H9 (cell line): ENCODE data around the gene PI16. TPM values are rescaled to one million over a fixed set of nuclear protein-coding genes. Genes with fewer than 3 reads are reported as not detected.

ENCODE experiments used
- DNase-seq: peaks from one replicate; pipeline ENCODE4 v3.0.0-alpha.2; 2017
- H2AFZ ChIP-seq: one replicate; pipeline ENCODE4 v1.6.1; 2013; ENCODE audit warnings: mild to moderate bottlenecking, low read length, control low read depth, moderate library complexity
- H2AK5ac ChIP-seq: 2 replicates; pipeline ENCODE4 v1.6.1; 2013; ENCODE audit warnings: low read length, control low read depth, mixed read lengths; ENCODE audit not compliant: insufficient read length
- H2BK120ac ChIP-seq: one replicate; pipeline ENCODE4 v1.6.1; 2013; ENCODE audit warnings: low read depth, mild to moderate bottlenecking, low read length, control low read depth, inconsistent platforms; ENCODE audit not compliant: poor library complexity, severe bottlenecking
- H2BK12ac ChIP-seq: 2 replicates; pipeline ENCODE4 v1.6.1; 2013; ENCODE audit warnings: low read length, control low read depth, mixed read lengths, low read depth; ENCODE audit not compliant: insufficient read length
- H2BK15ac ChIP-seq: 2 replicates; pipeline ENCODE4 v1.6.1; 2013; ENCODE audit warnings: low read depth, low read length, control low read depth
- H2BK20ac ChIP-seq: one replicate; pipeline ENCODE4 v1.6.1; 2013; ENCODE audit warnings: low read depth, mild to moderate bottlenecking, low read length, control low read depth, inconsistent platforms; ENCODE audit not compliant: poor library complexity, severe bottlenecking
- H2BK5ac ChIP-seq: 2 replicates; pipeline ENCODE4 v1.6.1; 2013; ENCODE audit warnings: low read length, control low read depth, mixed read lengths; ENCODE audit not compliant: insufficient read length
- H3K14ac ChIP-seq: 2 replicates; pipeline ENCODE4 v1.6.1; 2013; ENCODE audit warnings: low read length, control low read depth; ENCODE audit not compliant: insufficient read depth
- H3K18ac ChIP-seq: 2 replicates; pipeline ENCODE4 v1.6.1; 2013; ENCODE audit warnings: low read depth, mild to moderate bottlenecking, mixed read lengths, low read length, control low read depth; ENCODE audit not compliant: insufficient read length
- H3K23ac ChIP-seq: 2 replicates; pipeline ENCODE4 v1.6.1; 2013; ENCODE audit warnings: low read length, control low read depth, mixed read lengths, low read depth; ENCODE audit not compliant: insufficient read length
- H3K23me2 ChIP-seq: 2 replicates; pipeline ENCODE4 v1.6.1; 2013; ENCODE audit warnings: low read depth, mild to moderate bottlenecking, mixed read lengths, low read length, control low read depth; ENCODE audit not compliant: insufficient read length, poor library complexity, severe bottlenecking
- H3K27ac ChIP-seq: 2 replicates; pipeline ENCODE4 v1.5.1; 2013; ENCODE audit warnings: low read length, control low read depth, mixed read lengths, low read depth; ENCODE audit not compliant: insufficient read length
- H3K27me3 ChIP-seq: 2 replicates; pipeline ENCODE4 v1.6.1; 2013; ENCODE audit warnings: low read length, control low read depth, inconsistent platforms; ENCODE audit not compliant: insufficient read depth
- H3K4ac ChIP-seq: 2 replicates; pipeline ENCODE4 v1.6.1; 2013; ENCODE audit warnings: low read depth, mild to moderate bottlenecking, control low read depth, inconsistent platforms, low read length, moderate library complexity
- H3K4me1 ChIP-seq: 2 replicates; pipeline ENCODE4 v1.6.1; 2013; ENCODE audit warnings: low read length, control low read depth, inconsistent platforms; ENCODE audit not compliant: insufficient read depth
- H3K4me2 ChIP-seq: 2 replicates; pipeline ENCODE4 v1.6.1; 2013; ENCODE audit warnings: low read length, control low read depth, mixed read lengths; ENCODE audit not compliant: insufficient read length, insufficient read depth
- H3K56ac ChIP-seq: 2 replicates; pipeline ENCODE4 v1.6.1; 2013; ENCODE audit warnings: low read depth, mild to moderate bottlenecking, mixed read lengths, low read length, control low read depth; ENCODE audit not compliant: insufficient read length
- H3K79me1 ChIP-seq: 2 replicates; pipeline ENCODE4 v1.6.1; 2013; ENCODE audit warnings: low read depth, mild to moderate bottlenecking, moderate library complexity, low read length, control low read depth, inconsistent platforms; ENCODE audit not compliant: insufficient read depth, poor library complexity, severe bottlenecking
- H3K79me2 ChIP-seq: 2 replicates; pipeline ENCODE4 v1.6.1; 2013; ENCODE audit warnings: low read length, control low read depth, inconsistent platforms; ENCODE audit not compliant: insufficient read depth
- H3K9ac ChIP-seq: 2 replicates; pipeline ENCODE4 v1.6.1; 2013; ENCODE audit warnings: low read length, control low read depth, mixed read lengths; ENCODE audit not compliant: insufficient read length; ENCODE audit errors: extremely low read depth
- H3K9me3 ChIP-seq: one replicate; pipeline ENCODE4 v1.6.1; 2013; ENCODE audit warnings: low read depth, low read length, inconsistent platforms; ENCODE audit not compliant: control insufficient read depth
- H3T11ph ChIP-seq: one replicate; pipeline ENCODE4 v1.6.1; 2013; ENCODE audit warnings: mild to moderate bottlenecking, low read length, control low read depth, inconsistent platforms
- H4K20me1 ChIP-seq: one replicate; pipeline ENCODE4 v1.6.1; 2013; ENCODE audit not compliant: control insufficient read depth, insufficient read length, insufficient read depth
- H4K5ac ChIP-seq: 2 replicates; pipeline ENCODE4 v1.6.1; 2013; ENCODE audit warnings: low read depth, mild to moderate bottlenecking, mixed read lengths, low read length, control low read depth; ENCODE audit not compliant: insufficient read length
- H4K8ac ChIP-seq: replicated peaks from 2 replicates; pipeline ENCODE4 v1.6.1; 2013; ENCODE audit warnings: low read length, control low read depth, mixed read lengths, low read depth; ENCODE audit not compliant: insufficient read length
- H4K91ac ChIP-seq: 2 replicates; pipeline ENCODE4 v1.6.1; 2013; ENCODE audit warnings: low read depth, mild to moderate bottlenecking, moderate library complexity, mixed read lengths, low read length, control low read depth; ENCODE audit not compliant: insufficient read length
- H3K27ac Mint-ChIP-seq, 3 experiments: 2 replicates in 2 of 3; 3 replicates in 1 of 3; pipeline ENCODE4 v1.8.0; 2020 to 2021; ENCODE audit warnings: mixed read lengths in 3 of 3, mild to moderate bottlenecking in 1 of 3, moderate library complexity in 1 of 3
- H3K27me3 Mint-ChIP-seq: 2 replicates; pipeline ENCODE4 v1.8.0; 2021; ENCODE audit warnings: low read depth, mild to moderate bottlenecking, moderate library complexity, mixed read lengths
- H3K36me3 Mint-ChIP-seq, 3 experiments: 2 replicates in 2 of 3; 3 replicates in 1 of 3; pipeline ENCODE4 v1.8.0; 2020 to 2021; ENCODE audit warnings: low read depth in 3 of 3, mixed read lengths in 3 of 3; ENCODE audit not compliant: insufficient read depth in 1 of 3
- H3K4me1 Mint-ChIP-seq, 2 experiments: 2 replicates each; pipeline ENCODE4 v1.8.0; 2020; ENCODE audit warnings: mixed read lengths in 2 of 2
- H3K4me3 Mint-ChIP-seq, 2 experiments: 2 replicates in 1 of 2; 3 replicates in 1 of 2; pipeline ENCODE4 v1.8.0; 2020 to 2021; ENCODE audit warnings: mild to moderate bottlenecking in 2 of 2, mixed read lengths in 2 of 2, moderate library complexity in 1 of 2
- H3K9me3 Mint-ChIP-seq, 2 experiments: 2 replicates in 1 of 2; 3 replicates in 1 of 2; pipeline ENCODE4 v1.8.0; 2020; ENCODE audit warnings: mild to moderate bottlenecking in 2 of 2, mixed read lengths in 2 of 2, moderate library complexity in 1 of 2
- WGBS: extraction: QIAGEN DNeasy Blood & Tissue Kit; methylation state at CpG from one replicate; pipeline ENCODE4 v1.1.7; 2013; ENCODE audit warnings: missing lambda C conversion rate, low lambda C conversion rate, mixed read lengths; ENCODE audit not compliant: insufficient read length; ENCODE audit errors: extremely low coverage; 5-methylcytosine and 5-hydroxymethylcytosine counted together
- total RNA-seq: library from RNA; stranded (reverse); gene quantifications from 2 replicates; pipeline ENCODE4 v1.2.1, GENCODE V29; 2021
- TF ChIP-seq, protein P1 (sequence below): fragments of 200-600 bp; sonication (generic); conservative IDR thresholded peaks from 3 replicates; pipeline ENCODE4 v1.8.0; 2021; ENCODE audit warnings: antibody characterized with exemption, mild to moderate bottlenecking

PI16 gene
- total RNA-seq, 1 experiment from 2014 or later = not detected

- no peak overlapping the region for H2AK5ac ChIP-seq
- TF ChIP-seq, protein P1, sequence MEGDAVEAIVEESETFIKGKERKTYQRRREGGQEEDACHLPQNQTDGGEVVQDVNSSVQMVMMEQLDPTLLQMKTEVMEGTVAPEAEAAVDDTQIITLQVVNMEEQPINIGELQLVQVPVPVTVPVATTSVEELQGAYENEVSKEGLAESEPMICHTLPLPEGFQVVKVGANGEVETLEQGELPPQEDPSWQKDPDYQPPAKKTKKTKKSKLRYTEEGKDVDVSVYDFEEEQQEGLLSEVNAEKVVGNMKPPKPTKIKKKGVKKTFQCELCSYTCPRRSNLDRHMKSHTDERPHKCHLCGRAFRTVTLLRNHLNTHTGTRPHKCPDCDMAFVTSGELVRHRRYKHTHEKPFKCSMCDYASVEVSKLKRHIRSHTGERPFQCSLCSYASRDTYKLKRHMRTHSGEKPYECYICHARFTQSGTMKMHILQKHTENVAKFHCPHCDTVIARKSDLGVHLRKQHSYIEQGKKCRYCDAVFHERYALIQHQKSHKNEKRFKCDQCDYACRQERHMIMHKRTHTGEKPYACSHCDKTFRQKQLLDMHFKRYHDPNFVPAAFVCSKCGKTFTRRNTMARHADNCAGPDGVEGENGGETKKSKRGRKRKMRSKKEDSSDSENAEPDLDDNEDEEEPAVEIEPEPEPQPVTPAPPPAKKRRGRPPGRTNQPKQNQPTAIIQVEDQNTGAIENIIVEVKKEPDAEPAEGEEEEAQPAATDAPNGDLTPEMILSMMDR = no peak
- no peak overlapping the region for H3K4ac ChIP-seq
- H3K18ac ChIP-seq = no peak overlapping the region
- H3K9me3 ChIP-seq = no peaks in the 10 kb centered on the region
- no peaks in the 10 kb centered on the region for H3K23me2 ChIP-seq
- H3K27me3 ChIP-seq = no peaks in the 10 kb centered on the region
- no CpG with 5 or more reads among the region's 5 CpGs for WGBS
- H3K79me2 ChIP-seq = no peaks in the 10 kb centered on the region
- peak overlapping the region in 1 of 3 experiments; percentile 52; a peak in 2 of 7 replicates for H3K27ac Mint-ChIP-seq
- no peak overlapping the region for H3K56ac ChIP-seq
- no peak overlapping the region for H2BK15ac ChIP-seq
- no peak overlapping the region for H2AFZ ChIP-seq
- H4K5ac ChIP-seq = no peak overlapping the region
- H3K9me3 Mint-ChIP-seq = no peaks in the 10 kb centered on the region
- H3T11ph ChIP-seq = no peak overlapping the region
- no peak overlapping the region for H3K27ac ChIP-seq
- H3K23ac ChIP-seq = no peak overlapping the region
- H2BK5ac ChIP-seq = no peak overlapping the region
- no peak overlapping the region for H3K4me3 Mint-ChIP-seq
- no peak overlapping the region for H3K14ac ChIP-seq
- H4K91ac ChIP-seq = no peak overlapping the region
- no peak overlapping the region for H4K8ac ChIP-seq
- no peaks in the 10 kb centered on the region for H3K27me3 Mint-ChIP-seq
- no peak overlapping the region for H2BK12ac ChIP-seq
- H4K20me1 ChIP-seq = no peaks in the 10 kb centered on the region
- H3K4me1 ChIP-seq = peaks cover 2% of the 10 kb centered on the region; the same call in 1 of the 2 replicates
- no peaks in the 10 kb centered on the region for H3K79me1 ChIP-seq
- no peak overlapping the region for H3K9ac ChIP-seq
- H3K36me3 Mint-ChIP-seq = peaks cover 0 to 3% (median 0%) of the 10 kb centered on the region in 3 experiments; a peak in 2 of 7 replicates
- no peak overlapping the region for H2BK20ac ChIP-seq
- H2BK120ac ChIP-seq = no peak overlapping the region
- peaks cover 0 to 6% of the 10 kb centered on the region in 2 experiments; a peak in 2 of 4 replicates for H3K4me1 Mint-ChIP-seq
- H3K4me2 ChIP-seq = no peak overlapping the region
- no peak for DNase-seq
Observed at GRCh38 chr6:36907781-36908180, 46.8 kb upstream of the PI16 start.
